NCI-H1694 (cell line): ENCODE results near the gene PBXIP1.

Experiments
- DNase-seq: peaks from one replicate; lab custom pipeline; 2025; lab: John Stamatoyannopoulos, UW

The PBXIP1 gene

GRCh38 chr1:154957091-154957657 is 1.3 kb upstream of the PBXIP1 start:
- DNase-seq, result no peak

- no peak for DNase-seq
Observed at GRCh38 chr1:154956544-154956941, 644 bp upstream of the PBXIP1 start.

- peak; percentile 66 for DNase-seq
Observed at GRCh38 chr1:154955039-154955717, 721 bp downstream of the PBXIP1 start.

GRCh38 chr1:154954541-154954940 is 1.4 kb downstream of the PBXIP1 start:
- no peak for DNase-seq

- no peak for DNase-seq
Observed at GRCh38 chr1:154953611-154954038, 2.3 kb downstream of the PBXIP1 start.

- DNase-seq, result no peak
Observed at GRCh38 chr1:154952664-154953063, 3.2 kb downstream of the PBXIP1 start.

GRCh38 chr1:154951901-154952657 is 3.8 kb downstream of the PBXIP1 start:
- no peak for DNase-seq

GRCh38 chr1:154948079-154948478 is 7.8 kb downstream of the PBXIP1 start:
- no peak for DNase-seq

- DNase-seq, result no peak
Observed at GRCh38 chr1:154945962-154946850, 9.7 kb downstream of the PBXIP1 start.

GRCh38 chr1:154945160-154945961 is 10.5 kb downstream of the PBXIP1 start:
- DNase-seq, result no peak

- no peak for DNase-seq
Observed at GRCh38 chr1:154944401-154945159, 11.3 kb downstream of the PBXIP1 start.

- peak; percentile 81 for DNase-seq
Observed at GRCh38 chr1:154943649-154944400, 12.1 kb downstream of the PBXIP1 start.

GRCh38 chr1:154941333-154942013 is 14.4 kb downstream of the PBXIP1 start:
- DNase-seq, result no peak

GRCh38 chr1:154940651-154941194 is 15.2 kb downstream of the PBXIP1 start:
- no peak for DNase-seq

GRCh38 chr1:154940213-154940560 is 15.7 kb downstream of the PBXIP1 start:
- no peak for DNase-seq

GRCh38 chr1:154938604-154939399 is 17.1 kb downstream of the PBXIP1 start:
- DNase-seq, result no peak

GRCh38 chr1:154937988-154938386 is 17.9 kb downstream of the PBXIP1 start:
- DNase-seq, result no peak
